ENCODE measurements around the gene KRT5. TPM values are rescaled to one million over a fixed set of nuclear protein-coding genes. Genes with fewer than 3 reads are reported as not detected.

The KRT5 gene
- total RNA-seq, 4 donors from 2014 or later = 4.6 to 452 (median 18.6) TPM

DNA sequence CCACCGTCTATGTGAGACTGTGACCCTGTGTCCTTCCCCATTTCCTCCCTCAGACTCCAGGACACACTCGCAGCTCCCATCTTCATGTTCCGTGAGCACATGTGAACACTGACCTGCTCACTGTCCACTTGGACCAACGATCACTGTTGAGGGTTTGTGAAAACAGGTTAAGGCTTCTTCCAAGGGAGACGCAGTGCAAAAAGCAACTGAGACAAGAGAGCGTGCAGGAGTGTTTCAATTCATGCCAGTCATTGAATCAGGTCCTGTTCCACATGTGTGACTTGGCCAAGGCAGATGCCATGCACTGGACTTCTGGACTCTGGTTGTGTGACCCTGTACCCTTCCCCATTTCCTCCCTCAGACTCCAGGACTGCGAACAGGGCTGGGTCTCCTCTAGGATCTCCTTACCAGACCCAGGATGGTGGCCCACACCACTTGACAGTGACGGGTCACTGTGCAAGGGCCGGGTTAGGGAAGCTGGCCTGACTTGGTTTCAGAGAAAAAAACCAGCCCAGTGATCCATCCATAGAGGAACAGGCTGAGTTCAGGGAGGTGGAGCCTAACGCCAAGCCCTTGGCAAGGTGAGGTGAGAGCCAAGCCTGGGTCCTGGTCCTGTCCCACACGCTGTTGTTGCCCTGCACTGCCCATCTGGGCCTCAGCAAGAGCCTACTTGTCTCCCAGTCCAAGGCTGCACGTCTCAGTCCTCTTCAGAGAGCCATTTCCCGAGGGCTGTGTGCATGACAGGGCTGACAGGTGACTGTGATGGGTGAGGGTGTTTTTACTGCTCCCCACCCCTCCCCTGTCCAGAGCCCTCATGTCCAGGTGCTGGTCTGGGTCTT lies 5.7 kb upstream of the KRT5 start:
- Histone ChIP-seq H3K27me3 (no peaks in the 10 kb centered on the region), H3K4me1 (no peaks in the 10 kb centered on the region), H3K4me3 (no peak overlapping the region), H3K36me3 (no peaks in the 10 kb centered on the region), H3K9me3 (no peaks in the 10 kb centered on the region), H3K27ac (no peak overlapping the region)
- WGBS, 2 donors (ENCODE audit: low coverage in 1 of 2) = 48 to 84% methylated on average over 2 to 10 of the region's 13 CpGs
- no peak for ATAC-seq
- TF ChIP-seq POLR2A (IDR thresholded peaks at IDR 0.05) (no peak), POLR2AphosphoS5 (IDR thresholded peaks at IDR 0.05) (no peak), EP300 (IDR thresholded peaks at IDR 0.05) (no peak)
- TF ChIP-seq, protein P1, sequence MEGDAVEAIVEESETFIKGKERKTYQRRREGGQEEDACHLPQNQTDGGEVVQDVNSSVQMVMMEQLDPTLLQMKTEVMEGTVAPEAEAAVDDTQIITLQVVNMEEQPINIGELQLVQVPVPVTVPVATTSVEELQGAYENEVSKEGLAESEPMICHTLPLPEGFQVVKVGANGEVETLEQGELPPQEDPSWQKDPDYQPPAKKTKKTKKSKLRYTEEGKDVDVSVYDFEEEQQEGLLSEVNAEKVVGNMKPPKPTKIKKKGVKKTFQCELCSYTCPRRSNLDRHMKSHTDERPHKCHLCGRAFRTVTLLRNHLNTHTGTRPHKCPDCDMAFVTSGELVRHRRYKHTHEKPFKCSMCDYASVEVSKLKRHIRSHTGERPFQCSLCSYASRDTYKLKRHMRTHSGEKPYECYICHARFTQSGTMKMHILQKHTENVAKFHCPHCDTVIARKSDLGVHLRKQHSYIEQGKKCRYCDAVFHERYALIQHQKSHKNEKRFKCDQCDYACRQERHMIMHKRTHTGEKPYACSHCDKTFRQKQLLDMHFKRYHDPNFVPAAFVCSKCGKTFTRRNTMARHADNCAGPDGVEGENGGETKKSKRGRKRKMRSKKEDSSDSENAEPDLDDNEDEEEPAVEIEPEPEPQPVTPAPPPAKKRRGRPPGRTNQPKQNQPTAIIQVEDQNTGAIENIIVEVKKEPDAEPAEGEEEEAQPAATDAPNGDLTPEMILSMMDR (IDR thresholded peaks at IDR 0.05) = no peak

DNA sequence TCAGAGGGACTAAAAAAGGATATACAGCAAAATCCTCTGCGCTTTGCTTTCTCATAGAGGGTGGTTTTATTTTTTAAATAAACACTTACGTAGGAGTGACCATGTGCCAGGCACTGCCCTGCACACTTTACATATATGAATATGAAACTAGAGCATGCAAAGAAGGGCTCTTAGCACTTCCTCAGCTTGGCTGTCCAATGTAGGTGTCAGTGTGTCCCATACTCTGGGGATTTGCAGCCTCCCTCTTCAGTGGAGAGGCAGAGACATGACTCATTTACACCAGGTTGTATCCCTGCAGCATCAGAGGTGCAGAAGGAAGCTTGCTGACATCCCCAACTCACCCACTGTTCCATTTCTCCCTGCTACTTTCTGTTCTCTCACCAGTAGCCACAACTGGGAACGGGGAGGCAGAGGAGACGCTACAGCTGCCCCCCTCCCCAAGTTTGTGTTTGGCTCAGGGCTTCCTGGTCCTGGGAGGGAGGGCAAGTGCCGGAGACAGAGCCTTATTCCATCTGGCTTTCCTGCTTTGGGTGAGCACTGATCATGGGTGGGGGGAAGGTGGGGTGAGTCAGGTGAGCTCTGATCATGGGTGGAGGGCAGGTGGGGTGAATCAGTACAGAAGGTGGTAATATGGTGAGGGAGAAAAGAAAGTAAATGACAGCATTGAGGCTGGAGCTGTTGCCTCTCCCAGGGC lies 4.9 kb upstream of the KRT5 start:
- 54 to 83% methylated on average over 1 to 2 of the region's 5 CpGs for WGBS, 2 donors (ENCODE audit: low coverage in 1 of 2)
- no peaks in the 10 kb centered on the region for H3K9me3 ChIP-seq
- H3K36me3 ChIP-seq = no peaks in the 10 kb centered on the region
- no peak overlapping the region for H3K4me3 ChIP-seq
- no peaks in the 10 kb centered on the region for H3K4me1 ChIP-seq
- no peak overlapping the region for H3K27ac ChIP-seq
- ATAC-seq = no peak
- peaks cover 4% of the 10 kb centered on the region for H3K27me3 ChIP-seq
- no peak for TF ChIP-seq POLR2A (IDR thresholded peaks at IDR 0.05)
- TF ChIP-seq, protein P1 (IDR thresholded peaks at IDR 0.05) = no peak
- no peak for TF ChIP-seq EP300 (IDR thresholded peaks at IDR 0.05)
- no peak for TF ChIP-seq POLR2AphosphoS5 (IDR thresholded peaks at IDR 0.05)

DNA sequence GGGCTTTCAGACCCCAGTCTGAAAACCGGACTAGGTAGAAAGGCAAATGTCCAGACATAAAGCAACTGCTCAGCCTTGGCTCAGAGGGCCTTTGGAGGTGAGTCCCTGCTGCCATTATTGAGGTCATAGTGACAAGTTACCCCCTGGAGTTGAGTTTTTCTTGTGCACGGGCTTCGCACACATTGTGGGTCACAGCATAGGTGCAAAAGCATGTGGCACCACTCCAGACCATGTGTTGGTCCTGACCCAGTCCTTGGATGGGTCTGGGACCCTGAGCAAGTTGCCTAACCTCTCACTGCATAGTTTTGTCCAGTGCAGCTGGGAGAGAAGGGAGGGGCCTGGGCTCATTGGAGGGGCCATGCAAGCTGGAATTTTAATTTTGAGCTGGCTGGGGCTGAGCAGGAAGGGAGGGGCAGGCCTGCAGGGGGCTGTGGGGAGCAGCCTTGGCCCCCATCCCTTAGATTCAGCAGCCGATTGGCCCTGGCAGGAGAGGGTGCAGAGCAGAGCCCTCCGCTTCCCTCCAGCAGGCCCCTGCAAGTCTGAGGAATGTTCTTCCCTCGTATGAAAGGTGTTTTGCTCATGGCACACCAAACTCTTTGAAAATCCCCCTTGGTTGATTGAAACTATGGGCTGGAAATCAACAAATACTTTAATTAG lies 4.2 kb upstream of the KRT5 start:
- H3K36me3 ChIP-seq = no peaks in the 10 kb centered on the region
- no peaks in the 10 kb centered on the region for H3K4me1 ChIP-seq
- H3K9me3 ChIP-seq = no peaks in the 10 kb centered on the region
- peaks cover 7% of the 10 kb centered on the region for H3K27me3 ChIP-seq
- ATAC-seq = no peak
- no peak overlapping the region for H3K27ac ChIP-seq
- no peak for TF ChIP-seq EP300 (IDR thresholded peaks at IDR 0.05)
- TF ChIP-seq POLR2A (IDR thresholded peaks at IDR 0.05) = no peak
- TF ChIP-seq POLR2AphosphoS5 (IDR thresholded peaks at IDR 0.05) = no peak
- TF ChIP-seq, protein P1 (IDR thresholded peaks at IDR 0.05) = no peak
- 33 to 39% methylated on average over 1 to 2 of the region's 6 CpGs for WGBS, 2 donors (ENCODE audit: low coverage in 1 of 2)
- no peak overlapping the region for H3K4me3 ChIP-seq

DNA sequence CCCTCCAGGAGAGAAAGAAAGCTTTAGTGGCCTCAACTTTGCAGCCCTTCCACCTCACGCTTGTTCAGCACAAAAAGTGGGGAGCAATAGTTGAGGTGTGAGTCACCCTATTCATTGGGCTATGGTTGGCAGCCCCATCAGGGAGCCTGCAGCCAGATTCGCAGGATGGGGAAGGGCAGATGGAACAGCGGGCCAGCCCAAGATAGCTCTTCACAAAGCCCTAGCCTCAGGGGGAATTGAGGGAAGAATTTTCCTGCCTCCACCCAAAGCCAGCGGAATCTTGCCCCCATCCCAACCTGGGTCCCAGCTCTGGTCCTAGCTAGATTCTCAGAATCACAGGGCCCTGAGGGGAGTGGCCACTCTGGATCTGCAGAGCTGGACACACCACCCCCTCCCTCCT lies 3.6 kb upstream of the KRT5 start:
- no peaks in the 10 kb centered on the region for H3K9me3 ChIP-seq
- TF ChIP-seq POLR2AphosphoS5 (IDR thresholded peaks at IDR 0.05) = no peak
- TF ChIP-seq, protein P1 (IDR thresholded peaks at IDR 0.05) = no peak
- TF ChIP-seq EP300 (IDR thresholded peaks at IDR 0.05) = no peak
- no peak for TF ChIP-seq POLR2A (IDR thresholded peaks at IDR 0.05)
- no peak for ATAC-seq
- 80% methylated on average over 1 of the region's 4 CpGs for WGBS, 2 donors (ENCODE audit: low coverage in 1 of 2)
- H3K27ac ChIP-seq = no peak overlapping the region
- H3K27me3 ChIP-seq = peaks cover 11% of the 10 kb centered on the region
- H3K4me3 ChIP-seq = no peak overlapping the region
- H3K4me1 ChIP-seq = no peaks in the 10 kb centered on the region
- H3K36me3 ChIP-seq = no peaks in the 10 kb centered on the region
